HS-27A (cell line): ENCODE results near the gene HDAC10.

Source experiments
- DNase-seq: peaks from one replicate; pipeline ENCODE4 v3.0.0-alpha.2; 2012; ENCODE audit warnings: low read depth, missing footprints

The HDAC10 gene, protein sequence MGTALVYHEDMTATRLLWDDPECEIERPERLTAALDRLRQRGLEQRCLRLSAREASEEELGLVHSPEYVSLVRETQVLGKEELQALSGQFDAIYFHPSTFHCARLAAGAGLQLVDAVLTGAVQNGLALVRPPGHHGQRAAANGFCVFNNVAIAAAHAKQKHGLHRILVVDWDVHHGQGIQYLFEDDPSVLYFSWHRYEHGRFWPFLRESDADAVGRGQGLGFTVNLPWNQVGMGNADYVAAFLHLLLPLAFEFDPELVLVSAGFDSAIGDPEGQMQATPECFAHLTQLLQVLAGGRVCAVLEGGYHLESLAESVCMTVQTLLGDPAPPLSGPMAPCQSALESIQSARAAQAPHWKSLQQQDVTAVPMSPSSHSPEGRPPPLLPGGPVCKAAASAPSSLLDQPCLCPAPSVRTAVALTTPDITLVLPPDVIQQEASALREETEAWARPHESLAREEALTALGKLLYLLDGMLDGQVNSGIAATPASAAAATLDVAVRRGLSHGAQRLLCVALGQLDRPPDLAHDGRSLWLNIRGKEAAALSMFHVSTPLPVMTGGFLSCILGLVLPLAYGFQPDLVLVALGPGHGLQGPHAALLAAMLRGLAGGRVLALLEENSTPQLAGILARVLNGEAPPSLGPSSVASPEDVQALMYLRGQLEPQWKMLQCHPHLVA

GRCh38 chr22:50250555-50251476, at the start of gene HDAC10:
Gene HDAC10 (minus strand): TSS chr22:50251265. CDS start chr22:50251032, 233 bp downstream.
- DNase-seq = no peak

DNA sequence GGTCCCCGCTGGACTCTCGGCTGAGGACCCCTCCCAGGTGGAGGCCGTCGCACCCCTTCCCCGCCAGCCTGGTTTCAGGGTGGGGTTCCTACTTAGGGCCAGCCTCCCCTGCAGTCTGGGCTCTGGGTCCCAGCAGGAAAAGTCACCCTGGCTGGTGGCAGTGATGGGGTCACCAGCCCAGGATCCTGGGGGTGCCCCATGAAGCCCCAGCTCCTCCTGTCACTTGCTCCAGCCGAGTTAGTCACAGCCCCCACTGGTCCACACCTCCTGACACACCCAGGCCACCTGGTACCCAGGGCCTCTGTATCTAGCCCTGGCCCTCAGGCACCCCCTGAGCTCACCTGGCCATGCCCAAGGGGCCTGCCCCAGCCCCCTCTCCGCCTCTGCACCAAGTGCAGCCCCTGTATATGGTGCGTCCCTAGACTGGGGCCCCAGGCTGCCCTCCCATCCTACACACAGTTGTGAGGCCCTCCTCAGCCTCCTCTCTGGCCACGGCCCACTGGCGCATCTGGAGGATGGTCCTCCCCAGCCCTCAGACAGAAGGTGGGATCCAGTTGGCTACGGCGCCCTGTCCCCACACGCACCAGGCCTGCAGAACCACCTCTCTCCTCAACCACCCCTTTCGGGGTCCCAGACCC, 49.7 kb upstream of the HDAC10 start:
- DNase-seq = no peak

GRCh38 chr22:50299785-50300619, 48.9 kb upstream of the HDAC10 start:
- no peak for DNase-seq

DNA sequence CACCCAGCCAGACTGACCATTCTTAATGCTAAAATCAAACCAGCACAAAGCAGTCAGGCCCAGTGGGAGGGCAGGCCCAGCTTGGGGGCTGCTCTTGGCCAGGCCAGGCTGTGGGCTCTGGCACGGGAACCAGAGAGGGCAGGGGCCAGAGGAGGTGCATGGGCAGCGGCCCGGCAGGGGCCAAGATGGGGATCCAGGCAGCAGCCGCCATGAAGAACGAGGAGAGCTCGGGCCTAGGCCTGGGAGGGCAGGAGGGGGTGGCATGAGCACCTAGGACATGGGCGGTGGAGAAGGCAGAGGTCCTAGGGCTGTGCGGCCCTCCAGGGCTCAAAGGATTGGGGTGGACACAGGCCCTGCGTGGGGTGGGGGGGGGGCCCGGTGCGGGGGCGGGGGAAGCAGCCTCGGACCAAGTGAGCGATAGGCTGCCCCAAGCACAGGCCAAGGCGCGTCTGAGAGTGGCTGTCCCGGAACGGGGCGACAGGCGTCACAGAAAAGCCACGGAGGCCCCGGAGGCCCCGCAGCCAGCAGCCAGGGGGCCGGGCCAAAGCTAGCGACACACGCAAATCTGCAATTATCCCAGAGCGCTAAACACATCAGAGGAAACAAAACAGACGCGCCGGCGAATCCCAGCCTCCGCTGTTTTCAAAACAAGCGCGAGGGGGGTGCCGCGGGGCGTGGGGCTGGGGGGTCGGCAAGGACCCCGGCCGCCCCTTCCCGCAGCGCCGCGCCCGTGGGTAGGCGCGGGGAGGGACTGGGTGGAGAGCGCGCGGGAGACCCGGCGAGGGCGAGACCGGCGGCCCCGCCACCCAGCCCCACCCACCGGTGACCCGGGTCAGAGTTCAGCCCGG, 48.1 kb upstream of the HDAC10 start:
- DNase-seq = no peak

DNA sequence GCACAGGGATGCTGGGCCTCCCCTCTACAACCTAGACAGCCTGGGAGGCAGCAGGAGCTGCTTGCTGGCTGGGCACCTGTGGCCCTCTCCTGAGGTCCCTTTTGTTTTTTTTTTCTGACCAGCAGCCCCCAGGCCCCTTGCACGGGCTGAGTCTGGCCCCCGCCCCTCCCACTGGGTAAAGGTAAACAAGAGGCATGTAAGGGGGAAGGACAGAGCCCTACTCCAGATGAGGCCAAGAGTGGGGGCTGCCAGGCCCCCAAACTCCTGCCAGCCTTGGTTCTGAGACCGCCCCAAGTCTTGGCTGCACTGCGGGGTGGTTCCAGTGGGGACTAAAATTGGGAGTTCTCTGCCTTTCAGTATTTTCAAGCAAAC, 47.2 kb upstream of the HDAC10 start:
- DNase-seq = no peak

GRCh38 chr22:50297510-50298265, 46.6 kb upstream of the HDAC10 start:
- no peak for DNase-seq

DNA sequence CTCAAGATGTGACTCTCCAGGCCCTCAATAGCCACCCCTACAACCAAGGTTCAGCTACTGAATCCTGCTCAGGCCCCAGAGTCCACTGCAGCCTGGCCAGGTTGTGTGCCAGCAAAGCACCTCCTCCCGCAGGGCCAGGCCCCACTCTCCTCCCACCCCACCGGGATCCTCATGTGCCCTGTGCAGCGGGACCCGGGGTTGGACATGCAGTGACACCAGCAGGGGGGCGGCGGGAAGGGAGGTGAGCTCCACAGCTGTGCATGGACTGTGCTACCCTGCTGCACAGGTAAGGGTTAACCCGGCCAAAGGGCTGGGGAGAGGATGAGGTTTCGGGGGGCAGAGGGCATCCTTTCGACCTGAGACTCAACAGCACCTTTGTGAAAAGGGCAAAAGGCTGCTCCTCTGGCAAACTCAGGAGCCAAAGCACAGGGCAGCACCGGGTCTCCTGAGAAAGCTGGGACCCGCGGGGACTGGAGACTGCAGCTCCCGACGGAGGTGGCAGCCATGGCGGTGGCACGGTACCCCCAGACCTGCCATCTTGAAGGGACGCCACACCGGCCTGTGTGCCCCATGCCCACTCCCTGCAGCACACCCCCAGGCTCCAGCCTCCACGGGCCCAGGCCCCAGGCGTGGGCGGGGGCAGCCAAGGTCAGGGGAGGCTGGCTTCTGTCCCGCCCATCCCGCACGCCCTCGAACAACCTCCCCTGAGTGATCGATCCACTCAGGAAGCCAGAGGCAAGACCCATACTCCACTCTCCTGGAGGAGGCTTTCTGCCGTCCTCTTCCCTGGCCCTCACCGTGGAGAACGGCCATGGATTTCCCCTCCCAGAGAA, 45.8 kb upstream of the HDAC10 start:
- DNase-seq = no peak

GRCh38 chr22:50294319-50294656, 43.2 kb upstream of the HDAC10 start:
- DNase-seq = no peak

GRCh38 chr22:50293441-50294318, 42.6 kb upstream of the HDAC10 start:
- DNase-seq = peak; percentile 66

GRCh38 chr22:50292643-50293440, 41.8 kb upstream of the HDAC10 start:
- no peak for DNase-seq

GRCh38 chr22:50289942-50290630, 39.0 kb upstream of the HDAC10 start:
- no peak for DNase-seq

- no peak for DNase-seq
These were observed 38.3 kb upstream of the HDAC10 start for GRCh38 chr22:50289151-50289941.

DNA sequence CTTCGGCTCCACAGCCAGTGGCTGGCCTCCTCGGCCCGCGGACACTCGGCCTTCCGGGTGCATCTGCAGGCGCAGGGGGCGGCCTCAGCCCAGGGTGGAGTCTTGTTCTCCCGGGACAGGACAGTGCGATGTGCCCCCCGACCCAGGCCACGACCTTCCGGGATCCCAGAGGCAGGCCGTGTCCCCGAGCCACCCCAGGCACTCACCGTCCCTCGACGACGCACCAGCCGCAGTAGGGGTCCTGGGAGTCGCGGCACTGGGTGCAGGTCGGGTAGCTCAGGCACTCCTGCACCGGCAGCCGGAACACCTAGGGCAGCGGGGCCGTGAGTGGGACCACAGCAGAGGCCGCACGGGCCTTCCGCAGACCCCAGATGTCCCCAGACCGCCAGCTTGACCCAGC, 36.7 kb upstream of the HDAC10 start:
- DNase-seq = no peak

GRCh38 chr22:50286701-50287318, 35.7 kb upstream of the HDAC10 start:
- DNase-seq = no peak

- no peak for DNase-seq
These were observed 35.2 kb upstream of the HDAC10 start for GRCh38 chr22:50286275-50286674.
